Fibroblast of pulmonary artery (primary cell): ENCODE data around the gene FRMD4A.

ENCODE experiments used
- DNase-seq: peaks from one replicate; pipeline ENCODE4 v3.0.0-alpha.2; 2010; ENCODE audit warnings: low read depth
- H3K4me3 ChIP-seq: replicated peaks from 2 replicates; pipeline ENCODE4 v1.5.1; 2011; ENCODE audit warnings: low read depth, mild to moderate bottlenecking, control low read depth, low read length, moderate library complexity
- CTCF ChIP-seq: IDR thresholded peaks from 2 replicates; pipeline ENCODE4 v1.5.1; 2011; ENCODE audit warnings: mild to moderate bottlenecking, control low read depth, low read length, inconsistent platforms; ENCODE audit errors: missing control alignments

Gene FRMD4A

GRCh38 chr10:14296065-14296709, 34.5 kb downstream of the FRMD4A start:
- DNase-seq, result peak; percentile 4
- no peak overlapping the region for H3K4me3 ChIP-seq
- TF ChIP-seq CTCF, result no peak

GRCh38 chr10:14294347-14295059, 36.2 kb downstream of the FRMD4A start:
- TF ChIP-seq CTCF, result no peak

GRCh38 chr10:14293526-14293925, 37.2 kb downstream of the FRMD4A start:
- DNase-seq, result peak; percentile 26
- no peak overlapping the region for H3K4me3 ChIP-seq
- no peak for TF ChIP-seq CTCF

More at GRCh38 chr10:14294347-14295059, 36.2 kb downstream of the FRMD4A start:
- H3K4me3 ChIP-seq, result no peak overlapping the region
- no peak for DNase-seq

- TF ChIP-seq CTCF, result no peak
- DNase-seq, result no peak
- no peak overlapping the region for H3K4me3 ChIP-seq
Measured at GRCh38 chr10:14291296-14291695, 39.4 kb downstream of the FRMD4A start.

- no peak for TF ChIP-seq CTCF
- H3K4me3 ChIP-seq, result no peak overlapping the region
- no peak for DNase-seq
Measured at GRCh38 chr10:14285941-14286560, 44.7 kb downstream of the FRMD4A start.

- H3K4me3 ChIP-seq, result no peak overlapping the region
- DNase-seq, result no peak
- no peak for TF ChIP-seq CTCF
Measured at GRCh38 chr10:14282276-14282675, 48.4 kb downstream of the FRMD4A start.
